H9 (cell line): ENCODE results near the gene DHX30. TPM values are rescaled to one million over a fixed set of nuclear protein-coding genes. Genes with fewer than 3 reads are reported as not detected.
A peak's percentile ranks its signal among the peaks of the same experiment; 100 is the strongest.

Source experiments
- DNase-seq: peaks from one replicate; pipeline ENCODE4 v3.0.0-alpha.2; 2017
- H2AFZ ChIP-seq: one replicate; pipeline ENCODE4 v1.6.1; 2013; ENCODE audit warnings: mild to moderate bottlenecking, low read length, control low read depth, moderate library complexity
- H2AK5ac ChIP-seq: 2 replicates; pipeline ENCODE4 v1.6.1; 2013; ENCODE audit warnings: low read length, control low read depth, mixed read lengths; ENCODE audit not compliant: insufficient read length
- H2BK120ac ChIP-seq: one replicate; pipeline ENCODE4 v1.6.1; 2013; ENCODE audit warnings: low read depth, mild to moderate bottlenecking, low read length, control low read depth, inconsistent platforms; ENCODE audit not compliant: poor library complexity, severe bottlenecking
- H2BK12ac ChIP-seq: 2 replicates; pipeline ENCODE4 v1.6.1; 2013; ENCODE audit warnings: low read length, control low read depth, mixed read lengths, low read depth; ENCODE audit not compliant: insufficient read length
- H2BK15ac ChIP-seq: 2 replicates; pipeline ENCODE4 v1.6.1; 2013; ENCODE audit warnings: low read depth, low read length, control low read depth
- H2BK20ac ChIP-seq: one replicate; pipeline ENCODE4 v1.6.1; 2013; ENCODE audit warnings: low read depth, mild to moderate bottlenecking, low read length, control low read depth, inconsistent platforms; ENCODE audit not compliant: poor library complexity, severe bottlenecking
- H2BK5ac ChIP-seq: 2 replicates; pipeline ENCODE4 v1.6.1; 2013; ENCODE audit warnings: low read length, control low read depth, mixed read lengths; ENCODE audit not compliant: insufficient read length
- H3K14ac ChIP-seq: 2 replicates; pipeline ENCODE4 v1.6.1; 2013; ENCODE audit warnings: low read length, control low read depth; ENCODE audit not compliant: insufficient read depth
- H3K18ac ChIP-seq: 2 replicates; pipeline ENCODE4 v1.6.1; 2013; ENCODE audit warnings: low read depth, mild to moderate bottlenecking, mixed read lengths, low read length, control low read depth; ENCODE audit not compliant: insufficient read length
- H3K23ac ChIP-seq: 2 replicates; pipeline ENCODE4 v1.6.1; 2013; ENCODE audit warnings: low read length, control low read depth, mixed read lengths, low read depth; ENCODE audit not compliant: insufficient read length
- H3K23me2 ChIP-seq: 2 replicates; pipeline ENCODE4 v1.6.1; 2013; ENCODE audit warnings: low read depth, mild to moderate bottlenecking, mixed read lengths, low read length, control low read depth; ENCODE audit not compliant: insufficient read length, poor library complexity, severe bottlenecking
- H3K27ac ChIP-seq: 2 replicates; pipeline ENCODE4 v1.5.1; 2013; ENCODE audit warnings: low read length, control low read depth, mixed read lengths, low read depth; ENCODE audit not compliant: insufficient read length
- H3K27me3 ChIP-seq: 2 replicates; pipeline ENCODE4 v1.6.1; 2013; ENCODE audit warnings: low read length, control low read depth, inconsistent platforms; ENCODE audit not compliant: insufficient read depth
- H3K4ac ChIP-seq: 2 replicates; pipeline ENCODE4 v1.6.1; 2013; ENCODE audit warnings: low read depth, mild to moderate bottlenecking, control low read depth, inconsistent platforms, low read length, moderate library complexity
- H3K4me1 ChIP-seq: 2 replicates; pipeline ENCODE4 v1.6.1; 2013; ENCODE audit warnings: low read length, control low read depth, inconsistent platforms; ENCODE audit not compliant: insufficient read depth
- H3K4me2 ChIP-seq: 2 replicates; pipeline ENCODE4 v1.6.1; 2013; ENCODE audit warnings: low read length, control low read depth, mixed read lengths; ENCODE audit not compliant: insufficient read length, insufficient read depth
- H3K56ac ChIP-seq: 2 replicates; pipeline ENCODE4 v1.6.1; 2013; ENCODE audit warnings: low read depth, mild to moderate bottlenecking, mixed read lengths, low read length, control low read depth; ENCODE audit not compliant: insufficient read length
- H3K79me1 ChIP-seq: 2 replicates; pipeline ENCODE4 v1.6.1; 2013; ENCODE audit warnings: low read depth, mild to moderate bottlenecking, moderate library complexity, low read length, control low read depth, inconsistent platforms; ENCODE audit not compliant: insufficient read depth, poor library complexity, severe bottlenecking
- H3K79me2 ChIP-seq: 2 replicates; pipeline ENCODE4 v1.6.1; 2013; ENCODE audit warnings: low read length, control low read depth, inconsistent platforms; ENCODE audit not compliant: insufficient read depth
- H3K9ac ChIP-seq: 2 replicates; pipeline ENCODE4 v1.6.1; 2013; ENCODE audit warnings: low read length, control low read depth, mixed read lengths; ENCODE audit not compliant: insufficient read length; ENCODE audit errors: extremely low read depth
- H3K9me3 ChIP-seq: one replicate; pipeline ENCODE4 v1.6.1; 2013; ENCODE audit warnings: low read depth, low read length, inconsistent platforms; ENCODE audit not compliant: control insufficient read depth
- H3T11ph ChIP-seq: one replicate; pipeline ENCODE4 v1.6.1; 2013; ENCODE audit warnings: mild to moderate bottlenecking, low read length, control low read depth, inconsistent platforms
- H4K20me1 ChIP-seq: one replicate; pipeline ENCODE4 v1.6.1; 2013; ENCODE audit not compliant: control insufficient read depth, insufficient read length, insufficient read depth
- H4K5ac ChIP-seq: 2 replicates; pipeline ENCODE4 v1.6.1; 2013; ENCODE audit warnings: low read depth, mild to moderate bottlenecking, mixed read lengths, low read length, control low read depth; ENCODE audit not compliant: insufficient read length
- H4K8ac ChIP-seq: replicated peaks from 2 replicates; pipeline ENCODE4 v1.6.1; 2013; ENCODE audit warnings: low read length, control low read depth, mixed read lengths, low read depth; ENCODE audit not compliant: insufficient read length
- H4K91ac ChIP-seq: 2 replicates; pipeline ENCODE4 v1.6.1; 2013; ENCODE audit warnings: low read depth, mild to moderate bottlenecking, moderate library complexity, mixed read lengths, low read length, control low read depth; ENCODE audit not compliant: insufficient read length
- H3K27ac Mint-ChIP-seq, 3 experiments: 2 replicates in 2 of 3; 3 replicates in 1 of 3; pipeline ENCODE4 v1.8.0; 2020 to 2021; ENCODE audit warnings: mixed read lengths in 3 of 3, mild to moderate bottlenecking in 1 of 3, moderate library complexity in 1 of 3
- H3K27me3 Mint-ChIP-seq: 2 replicates; pipeline ENCODE4 v1.8.0; 2021; ENCODE audit warnings: low read depth, mild to moderate bottlenecking, moderate library complexity, mixed read lengths
- H3K36me3 Mint-ChIP-seq, 3 experiments: 2 replicates in 2 of 3; 3 replicates in 1 of 3; pipeline ENCODE4 v1.8.0; 2020 to 2021; ENCODE audit warnings: low read depth in 3 of 3, mixed read lengths in 3 of 3; ENCODE audit not compliant: insufficient read depth in 1 of 3
- H3K4me1 Mint-ChIP-seq, 2 experiments: 2 replicates each; pipeline ENCODE4 v1.8.0; 2020; ENCODE audit warnings: mixed read lengths in 2 of 2
- H3K4me3 Mint-ChIP-seq, 2 experiments: 2 replicates in 1 of 2; 3 replicates in 1 of 2; pipeline ENCODE4 v1.8.0; 2020 to 2021; ENCODE audit warnings: mild to moderate bottlenecking in 2 of 2, mixed read lengths in 2 of 2, moderate library complexity in 1 of 2
- H3K9me3 Mint-ChIP-seq, 2 experiments: 2 replicates in 1 of 2; 3 replicates in 1 of 2; pipeline ENCODE4 v1.8.0; 2020; ENCODE audit warnings: mild to moderate bottlenecking in 2 of 2, mixed read lengths in 2 of 2, moderate library complexity in 1 of 2
- WGBS: extraction: QIAGEN DNeasy Blood & Tissue Kit; methylation state at CpG from one replicate; pipeline ENCODE4 v1.1.7; 2013; ENCODE audit warnings: missing lambda C conversion rate, low lambda C conversion rate, mixed read lengths; ENCODE audit not compliant: insufficient read length; ENCODE audit errors: extremely low coverage; 5-methylcytosine and 5-hydroxymethylcytosine counted together
- total RNA-seq: library from RNA; stranded (reverse); gene quantifications from 2 replicates; pipeline ENCODE4 v1.2.1, GENCODE V29; 2021
- TF ChIP-seq, protein P1 (sequence below): fragments of 200-600 bp; sonication (generic); conservative IDR thresholded peaks from 3 replicates; pipeline ENCODE4 v1.8.0; 2021; ENCODE audit warnings: antibody characterized with exemption, mild to moderate bottlenecking

Gene DHX30
- total RNA-seq, 1 experiment from 2014 or later: 107 TPM

DNA sequence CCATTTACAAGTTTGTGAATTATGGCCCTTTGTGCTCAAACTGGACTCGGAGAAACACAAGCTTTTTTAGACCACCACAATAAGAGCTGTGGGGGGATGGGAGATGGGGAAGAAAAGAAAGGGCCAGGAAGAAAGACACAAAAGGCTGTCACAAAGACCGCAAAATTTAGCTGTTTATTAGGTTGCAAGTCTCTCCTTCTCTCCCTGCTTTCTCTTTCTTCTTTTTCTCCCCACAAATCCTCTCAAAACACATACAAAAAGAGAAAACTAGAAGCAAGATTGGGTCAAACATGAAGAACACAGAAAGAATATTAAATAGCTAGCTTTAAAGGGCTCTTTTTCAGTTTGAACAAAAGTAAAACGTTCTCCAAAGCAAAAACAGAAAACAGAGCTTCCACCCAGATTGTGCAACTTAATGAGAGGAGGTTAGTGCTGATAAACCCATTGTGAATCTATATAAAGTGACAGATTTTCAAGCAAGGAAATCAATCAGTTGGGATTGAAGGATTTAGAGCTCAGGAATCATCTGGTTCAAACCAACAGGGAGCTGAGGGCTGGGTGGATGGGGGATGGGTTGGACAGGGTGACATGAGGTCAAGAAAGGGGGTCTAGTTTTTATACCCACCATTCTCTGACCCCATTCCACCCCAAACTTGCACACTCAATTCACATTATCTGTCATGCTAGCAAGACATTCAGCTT, 87.3 kb downstream of the DHX30 start:
- Mint-ChIP-seq H3K4me3 (peak overlapping the region; percentile 5 to 12; a peak in 4 of 5 replicates), H3K36me3 (peaks cover 15 to 33% (median 23%) of the 10 kb centered on the region in 3 experiments; a peak in 6 of 7 replicates), H3K4me1 (peaks cover 43 to 56% of the 10 kb centered on the region in 2 experiments), H3K27ac (peak overlapping the region; percentile 74 to 94 (median 82)), H3K27me3 (no peaks in the 10 kb centered on the region), H3K9me3 (no peaks in the 10 kb centered on the region)
- H3K56ac ChIP-seq: no peak overlapping the region
- H4K5ac ChIP-seq: no peak overlapping the region
- no peak overlapping the region for H3K4me2 ChIP-seq
- H3K23me2 ChIP-seq: no peaks in the 10 kb centered on the region
- no peaks in the 10 kb centered on the region for H3K79me2 ChIP-seq
- no peak overlapping the region for H3K23ac ChIP-seq
- DNase-seq: no peak
- H4K91ac ChIP-seq: no peak overlapping the region
- no peak overlapping the region for H4K8ac ChIP-seq
- no peak overlapping the region for H2BK20ac ChIP-seq
- H3K79me1 ChIP-seq: no peaks in the 10 kb centered on the region
- H3K4me1 ChIP-seq: peaks cover 3% of the 10 kb centered on the region
- no peaks in the 10 kb centered on the region for H4K20me1 ChIP-seq
- no peaks in the 10 kb centered on the region for H3K27me3 ChIP-seq
- TF ChIP-seq, protein P1, sequence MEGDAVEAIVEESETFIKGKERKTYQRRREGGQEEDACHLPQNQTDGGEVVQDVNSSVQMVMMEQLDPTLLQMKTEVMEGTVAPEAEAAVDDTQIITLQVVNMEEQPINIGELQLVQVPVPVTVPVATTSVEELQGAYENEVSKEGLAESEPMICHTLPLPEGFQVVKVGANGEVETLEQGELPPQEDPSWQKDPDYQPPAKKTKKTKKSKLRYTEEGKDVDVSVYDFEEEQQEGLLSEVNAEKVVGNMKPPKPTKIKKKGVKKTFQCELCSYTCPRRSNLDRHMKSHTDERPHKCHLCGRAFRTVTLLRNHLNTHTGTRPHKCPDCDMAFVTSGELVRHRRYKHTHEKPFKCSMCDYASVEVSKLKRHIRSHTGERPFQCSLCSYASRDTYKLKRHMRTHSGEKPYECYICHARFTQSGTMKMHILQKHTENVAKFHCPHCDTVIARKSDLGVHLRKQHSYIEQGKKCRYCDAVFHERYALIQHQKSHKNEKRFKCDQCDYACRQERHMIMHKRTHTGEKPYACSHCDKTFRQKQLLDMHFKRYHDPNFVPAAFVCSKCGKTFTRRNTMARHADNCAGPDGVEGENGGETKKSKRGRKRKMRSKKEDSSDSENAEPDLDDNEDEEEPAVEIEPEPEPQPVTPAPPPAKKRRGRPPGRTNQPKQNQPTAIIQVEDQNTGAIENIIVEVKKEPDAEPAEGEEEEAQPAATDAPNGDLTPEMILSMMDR: no peak
- no CpG with 5 or more reads among the region's 3 CpGs for WGBS
- no peak overlapping the region for H2BK120ac ChIP-seq
- H3K4ac ChIP-seq: no peak overlapping the region
- H3T11ph ChIP-seq: no peak overlapping the region
- H2BK5ac ChIP-seq: no peak overlapping the region
- no peak overlapping the region for H3K27ac ChIP-seq
- no peak overlapping the region for H2AK5ac ChIP-seq
- no peaks in the 10 kb centered on the region for H3K9me3 ChIP-seq
- H3K14ac ChIP-seq: no peak overlapping the region
- H3K18ac ChIP-seq: no peak overlapping the region
- H3K9ac ChIP-seq: peak overlapping the region; percentile 43
- no peak overlapping the region for H2AFZ ChIP-seq
- H2BK15ac ChIP-seq: no peak overlapping the region
- H2BK12ac ChIP-seq: no peak overlapping the region
